Tibial nerve (tissue), 4 donors: ENCODE data around the gene ZFAND3. TPM values are rescaled to one million over a fixed set of nuclear protein-coding genes. Genes with fewer than 3 reads are reported as not detected.
"Not testable (repeated sequence)": the region's sequence is repeated elsewhere in the genome, so short reads cannot be mapped to it uniquely, and the experiment has no call there.

Experiments used
- DNase-seq, 2 donors: peaks; one replicate each; pipeline ENCODE4 v3.0.0-alpha.2; 2019; ENCODE audit warnings: low spot score in 2 of 2
- H3K27ac ChIP-seq, 4 donors: fragments of 200-600 bp; sonication (generic) in 3 of 4; one replicate each; pipeline ENCODE4 v1.5.1; 2017 to 2019; ENCODE audit warnings: mild to moderate bottlenecking in 1 of 4
- H3K27me3 ChIP-seq, 2 donors: fragments of 200-600 bp; sonication (generic) in 1 of 2; one replicate each; pipeline versions ENCODE4 v1.5.1 to v1.6.0; 2017 to 2019
- H3K36me3 ChIP-seq, 3 donors: fragments of 200-600 bp; sonication (generic); one replicate each; pipeline ENCODE4 v1.5.1; 2018 to 2019
- H3K4me1 ChIP-seq, 4 donors: fragments of 200-600 bp; sonication (generic) in 3 of 4; one replicate each; pipeline ENCODE4 v1.5.1; 2017 to 2019
- H3K4me3 ChIP-seq, 4 donors: fragments of 200-600 bp; sonication (generic) in 3 of 4; one replicate each; pipeline ENCODE4 v1.5.1; 2017 to 2019; ENCODE audit warnings: mild to moderate bottlenecking in 1 of 4, moderate library complexity in 1 of 4
- H3K9me3 ChIP-seq, 4 donors: fragments of 200-600 bp; sonication (generic) in 3 of 4; one replicate each; pipeline ENCODE4 v1.5.1; 2017 to 2019
- CTCF ChIP-seq, 5 experiments: fragments of 200-600 bp in 3 of 5; fragments of 450-650 bp in 2 of 5; sonication (generic) in 3 of 5; IDR thresholded peaks; one replicate each; pipeline ENCODE4 v1.5.1; 2016 to 2019; ENCODE audit warnings: antibody characterized with exemption in 5 of 5, mild to moderate bottlenecking in 3 of 5, moderate library complexity in 2 of 5
- EP300 ChIP-seq, 2 donors: sonication (generic); formaldehyde crosslinking; IDR thresholded peaks; one replicate each; pipeline ENCODE4 v1.6.1; 2017; ENCODE audit warnings: antibody characterized with exemption in 2 of 2, mild to moderate bottlenecking in 1 of 2
- POLR2A ChIP-seq, 2 donors: fragments of 450-650 bp; IDR thresholded peaks; one replicate each; pipeline ENCODE4 v1.6.1; 2017; ENCODE audit warnings: antibody characterized with exemption in 2 of 2, mild to moderate bottlenecking in 2 of 2, moderate library complexity in 2 of 2
- WGBS, 2 donors: methylation state at CpG; one replicate each; pipeline ENCODE4 v1.1.5; 2018; 5-methylcytosine and 5-hydroxymethylcytosine counted together
- total RNA-seq, 4 donors: library from RNA; depleted of rRNA; stranded (reverse); fragments of >200 nt; gene quantifications; one replicate each; pipeline ENCODE4 v1.1.0, GENCODE V29; 2016

Gene ZFAND3
- total RNA-seq, 4 donors from 2014 or later, result 30.1 to 47.9 (median 39.1) TPM

GRCh38 chr6:37884548-37884947 lies 65.0 kb downstream of the ZFAND3 start:
- H3K27me3 ChIP-seq, result no peaks in the 10 kb centered on the region
- H3K4me1 ChIP-seq, result peaks cover 0 to 59% (median 18%) of the 10 kb centered on the region in 4 donors
- 89 to 97% methylated on average over 1 of the region's 1 CpG for WGBS, 2 donors
- no peak overlapping the region for H3K4me3 ChIP-seq
- DNase-seq, result no peak
- H3K9me3 ChIP-seq, result no peaks in the 10 kb centered on the region
- H3K36me3 ChIP-seq, result no peaks in the 10 kb centered on the region
- H3K27ac ChIP-seq, result no peak overlapping the region
- no peak for TF ChIP-seq CTCF (IDR thresholded peaks at IDR 0.05)
- TF ChIP-seq EP300 (IDR thresholded peaks at IDR 0.05), result no peak
- TF ChIP-seq POLR2A (IDR thresholded peaks at IDR 0.05), result no peak

- no peak for DNase-seq
- Histone ChIP-seq H3K4me3 (no peak overlapping the region), H3K27ac (no peak overlapping the region), H3K9me3 (peaks cover 0 to 3% (median 0%) of the 10 kb centered on the region in 4 donors), H3K4me1 (peaks cover 0 to 35% (median 5%) of the 10 kb centered on the region in 4 donors), H3K27me3 (no peaks in the 10 kb centered on the region), H3K36me3 (peaks cover 0 to 8% (median 0%) of the 10 kb centered on the region in 3 donors)
- 30 to 31% methylated on average over 4 of the region's 4 CpGs for WGBS, 2 donors
- no peak for TF ChIP-seq POLR2A (IDR thresholded peaks at IDR 0.05)
These were observed 69.5 kb downstream of the ZFAND3 start for GRCh38 chr6:37889051-37889450.

GRCh38 chr6:37889486-37889885 lies 70.0 kb downstream of the ZFAND3 start:
- Histone ChIP-seq H3K27ac (no peak overlapping the region), H3K4me3 (no peak overlapping the region), H3K36me3 (peaks cover 0 to 12% (median 0%) of the 10 kb centered on the region in 3 donors), H3K4me1 (peaks cover 0 to 35% (median 5%) of the 10 kb centered on the region in 4 donors), H3K27me3 (no peaks in the 10 kb centered on the region), H3K9me3 (peaks cover 0 to 8% (median 0%) of the 10 kb centered on the region in 4 donors)
- no peak for DNase-seq
- TF ChIP-seq EP300 (IDR thresholded peaks at IDR 0.05), result no peak
- no peak for TF ChIP-seq CTCF (IDR thresholded peaks at IDR 0.05)
- TF ChIP-seq POLR2A (IDR thresholded peaks at IDR 0.05), result no peak

GRCh38 chr6:37891072-37891471 lies 71.5 kb downstream of the ZFAND3 start:
- 81 to 88% methylated on average over 5 of the region's 5 CpGs for WGBS, 2 donors
- TF ChIP-seq EP300 (IDR thresholded peaks at IDR 0.05) (no peak), POLR2A (IDR thresholded peaks at IDR 0.05) (no peak)
- no peaks in the 10 kb centered on the region for H3K27me3 ChIP-seq
- peaks cover 0 to 17% (median 0%) of the 10 kb centered on the region in 3 donors for H3K36me3 ChIP-seq
- no peak overlapping the region for H3K4me3 ChIP-seq
- peaks cover 0 to 15% (median 1%) of the 10 kb centered on the region in 4 donors for H3K9me3 ChIP-seq
- H3K27ac ChIP-seq, result no peak overlapping the region
- peaks cover 0 to 35% (median 5%) of the 10 kb centered on the region in 4 donors for H3K4me1 ChIP-seq
- no peak for DNase-seq

GRCh38 chr6:37893257-37893656 lies 73.7 kb downstream of the ZFAND3 start:
- H3K4me1 ChIP-seq, result peaks cover 0 to 19% (median 4%) of the 10 kb centered on the region in 4 donors
- peaks cover 0 to 17% (median 0%) of the 10 kb centered on the region in 3 donors for H3K36me3 ChIP-seq
- no peak for DNase-seq
- no peak overlapping the region for H3K27ac ChIP-seq
- H3K27me3 ChIP-seq, result no peaks in the 10 kb centered on the region
- 90 to 91% methylated on average over 3 of the region's 3 CpGs for WGBS, 2 donors
- no peak overlapping the region for H3K4me3 ChIP-seq
- TF ChIP-seq EP300 (IDR thresholded peaks at IDR 0.05), result no peak
- TF ChIP-seq CTCF (IDR thresholded peaks at IDR 0.05), result no peak
- TF ChIP-seq POLR2A (IDR thresholded peaks at IDR 0.05), result no peak
- H3K9me3 ChIP-seq, result peaks cover 0 to 15% (median 1%) of the 10 kb centered on the region in 4 donors

GRCh38 chr6:37893734-37894133 lies 74.2 kb downstream of the ZFAND3 start:
- not testable (repeated sequence) for H3K27ac ChIP-seq, H3K27me3 ChIP-seq, DNase-seq, H3K4me3 ChIP-seq
- Histone ChIP-seq H3K36me3 (peaks cover 0 to 17% (median 0%) of the 10 kb centered on the region in 3 donors), H3K4me1 (peaks cover 0 to 14% (median 2%) of the 10 kb centered on the region in 4 donors), H3K9me3 (peaks cover 0 to 15% (median 1%) of the 10 kb centered on the region in 4 donors)
- WGBS, 2 donors, result 90 to 91% methylated on average over 9 of the region's 9 CpGs
